ENCODE data around the gene ADGRD2.

Gene ADGRD2

GRCh38 chr9:124496463-124496862 is 46.2 kb downstream of the ADGRD2 start:
- DNase-seq (ENCODE audit: low read depth, low spot score) = no peak

- DNase-seq (ENCODE audit: low read depth, low spot score) = no peak
Observed at GRCh38 chr9:124497441-124497840, 47.2 kb downstream of the ADGRD2 start.

- no peak for DNase-seq (ENCODE audit: low read depth, low spot score)
Observed at GRCh38 chr9:124498040-124498439, 47.8 kb downstream of the ADGRD2 start.

GRCh38 chr9:124498499-124499146 is 48.4 kb downstream of the ADGRD2 start:
- DNase-seq (ENCODE audit: low read depth, low spot score) = no peak

GRCh38 chr9:124499216-124499615 is 49.0 kb downstream of the ADGRD2 start:
- no peak for DNase-seq (ENCODE audit: low read depth, low spot score)

- no peak for DNase-seq (ENCODE audit: low read depth, low spot score)
Observed at GRCh38 chr9:124500028-124500795, 50.0 kb downstream of the ADGRD2 start.

- DNase-seq (ENCODE audit: low read depth, low spot score) = no peak
Observed at GRCh38 chr9:124500796-124501611, 50.8 kb downstream of the ADGRD2 start.

GRCh38 chr9:124501771-124502320 is 51.6 kb downstream of the ADGRD2 start:
- no peak for DNase-seq (ENCODE audit: low read depth, low spot score)

GRCh38 chr9:124502711-124503702 is 52.8 kb downstream of the ADGRD2 start:
- DNase-seq (ENCODE audit: low read depth, low spot score) = peak; percentile 62

- no peak for DNase-seq (ENCODE audit: low read depth, low spot score)
Observed at GRCh38 chr9:124503713-124504529, 53.7 kb downstream of the ADGRD2 start.

GRCh38 chr9:124504530-124505005 is 54.3 kb downstream of the ADGRD2 start:
- no peak for DNase-seq (ENCODE audit: low read depth, low spot score)

GRCh38 chr9:124505006-124505900 is 55.0 kb downstream of the ADGRD2 start:
- no peak for DNase-seq (ENCODE audit: low read depth, low spot score)

- DNase-seq (ENCODE audit: low read depth, low spot score) = no peak
Observed at GRCh38 chr9:124505901-124506346, 55.7 kb downstream of the ADGRD2 start.

- DNase-seq (ENCODE audit: low read depth, low spot score) = no peak
Observed at GRCh38 chr9:124506433-124506832, 56.2 kb downstream of the ADGRD2 start.

- DNase-seq (ENCODE audit: low read depth, low spot score) = no peak
Observed at GRCh38 chr9:124506931-124507879, 57.0 kb downstream of the ADGRD2 start, which contains the start of gene NR5A1. Gene NR5A1, minus strand, starts transcription at chr9:124507399. Its CDS starts 4,004 bp downstream, at chr9:124503395.

- no peak for DNase-seq (ENCODE audit: low read depth, low spot score)
Observed at GRCh38 chr9:124507880-124508423, 57.7 kb downstream of the ADGRD2 start.

Data from ELF-1 (cell line).